ENCODE measurements around the gene RAB11B. TPM values are rescaled to one million over a fixed set of nuclear protein-coding genes. Genes with fewer than 3 reads are reported as not detected.

The RAB11B gene
- total RNA-seq, 1 experiment from 2014 or later: 140 TPM

GRCh38 chr19:8360196-8360595 is 30.0 kb upstream of the RAB11B start:
- no peak overlapping the region for H2AFZ ChIP-seq (ENCODE audit: low read depth, low read length, poor library complexity, severe bottlenecking)
- intact Hi-C loops (cut with micrococcal nuclease): no loop called here
- no peaks in the 10 kb centered on the region for H3K36me3 ChIP-seq (ENCODE audit: control insufficient read depth in 1 of 2, insufficient read depth in 2 of 2, low read length in 2 of 2)
- DNase-seq (ENCODE audit: low read depth, low spot score) (no peak), ATAC-seq (no peak)
- ChIA-PET POLR2A (no interaction called here), RAD21 (ENCODE audit: low non-redundant PET in 1 of 2, low total read pairs in 2 of 2, uncharacterized antibody in 2 of 2, unreplicated experiment in 2 of 2) (no interaction called here), CTCF (no interaction called here)
- TF ChIP-seq JUND (IDR thresholded peaks at IDR 0.05) (no peak), POLR2AphosphoS5 (IDR thresholded peaks at IDR 0.05; ENCODE audit: low read depth, low read length) (no peak), REST (IDR thresholded peaks at IDR 0.05; ENCODE audit: low read depth) (no peak), POLR2A (IDR thresholded peaks at IDR 0.05; ENCODE audit: borderline replicate concordance, extremely low read depth, insufficient read depth, insufficient read length) (no peak), SRF (IDR thresholded peaks at IDR 0.05; ENCODE audit: low read depth) (no peak), EZH2phosphoT487 (IDR thresholded peaks at IDR 0.05; ENCODE audit: borderline replicate concordance) (no peak), FOSL1 (IDR thresholded peaks at IDR 0.05; ENCODE audit: low read depth) (peak; percentile 18; the same call in 1 of the 2 replicates), ZFX (IDR thresholded peaks at IDR 0.05) (no peak), SP1 (IDR thresholded peaks at IDR 0.05; ENCODE audit: low read depth) (no peak), CEBPB (IDR thresholded peaks at IDR 0.05; ENCODE audit: low read depth) (no peak), ZNF274 (IDR thresholded peaks at IDR 0.05; ENCODE audit: low read depth, low read length) (no peak), CBX3 (IDR thresholded peaks at IDR 0.05; ENCODE audit: low read depth) (peak; percentile 62; the same call in 1 of the 2 replicates), CTCF (IDR thresholded peaks at IDR 0.05 in 2 of 3, conservative IDR thresholded peaks at IDR 0.05 in 1 of 3; ENCODE audit: borderline replicate concordance in 1 of 3, insufficient read depth in 1 of 3, low read depth in 2 of 3, low read length in 2 of 3) (no peak), EGR1 (IDR thresholded peaks at IDR 0.05; ENCODE audit: low read depth) (no peak)
- no peaks in the 10 kb centered on the region for H3K9me3 ChIP-seq (ENCODE audit: control insufficient read depth in 1 of 2, insufficient read depth in 1 of 2, low read depth in 1 of 2, low read length in 2 of 2)
- peaks cover 46 to 86% of the 10 kb centered on the region in 2 experiments for H3K4me1 ChIP-seq (ENCODE audit: control insufficient read depth in 1 of 2, insufficient read depth in 2 of 2, low read length in 2 of 2)
- H3K27ac ChIP-seq (ENCODE audit: low read depth, low read length): peak overlapping the region; percentile 26; the same call in 1 of the 2 replicates
- no peaks in the 10 kb centered on the region for H3K27me3 ChIP-seq (ENCODE audit: insufficient read depth, low read length)
- H3K79me2 ChIP-seq (ENCODE audit: insufficient read depth, low read length): no peaks in the 10 kb centered on the region
- no peaks in the 10 kb centered on the region for H4K20me1 ChIP-seq (ENCODE audit: insufficient read depth)
- no peaks in the 10 kb centered on the region for H3K9me2 ChIP-seq (ENCODE audit: insufficient read depth)
- peak overlapping the region; percentile 54 for H3K4me2 ChIP-seq (ENCODE audit: low read length)
- no TSS peak for BruUV-seq (replicated peaks)
- no peak overlapping the region for H3K4me3 ChIP-seq (replicated peaks in 1 of 2; ENCODE audit: low read depth in 1 of 2, low read length in 2 of 2)
- peak overlapping the region; percentile 29; the same call in 1 of the 2 replicates for H3K9ac ChIP-seq (ENCODE audit: low read length)
